Keratinocyte (primary cell): ENCODE results near the gene WRNIP1. TPM values are rescaled to one million over a fixed set of nuclear protein-coding genes. Genes with fewer than 3 reads are reported as not detected.

Source experiments
- DNase-seq: peaks from one replicate; pipeline ENCODE4 v3.0.0-alpha.2; 2011; ENCODE audit warnings: low read depth, missing footprints, low spot score
- FAIRE-seq: peaks from 2 replicates; lab custom pipeline; 2011; peaks lifted over from hg19 to GRCh38; lab: Jason Lieb, UNC
- H2AFZ ChIP-seq: 2 replicates; pipeline ENCODE4 v1.6.0; 2012; ENCODE audit warnings: low read length, control low read depth, inconsistent platforms; ENCODE audit not compliant: control insufficient read depth
- H3K27ac ChIP-seq: 2 replicates; pipeline ENCODE4 v1.5.1; 2011; ENCODE audit warnings: low read length; ENCODE audit not compliant: control insufficient read depth, insufficient read depth
- H3K27me3 ChIP-seq: 3 replicates; pipeline ENCODE4 v1.6.0; 2011; ENCODE audit warnings: low read length; ENCODE audit not compliant: control insufficient read depth, insufficient read depth; ENCODE audit errors: extremely low read depth
- H3K36me3 ChIP-seq, 2 experiments: 2 replicates in 1 of 2; 3 replicates in 1 of 2; pipeline ENCODE4 v1.5.1; 2011; ENCODE audit warnings: low read length in 2 of 2, mild to moderate bottlenecking in 1 of 2; ENCODE audit not compliant: control insufficient read depth in 2 of 2, insufficient read depth in 2 of 2; ENCODE audit errors: extremely low read depth in 1 of 2
- H3K4me1 ChIP-seq: 3 replicates; pipeline ENCODE4 v1.5.1; 2011; ENCODE audit warnings: low read length; ENCODE audit not compliant: control insufficient read depth, insufficient read depth; ENCODE audit errors: extremely low read depth
- H3K4me2 ChIP-seq: 3 replicates; pipeline ENCODE4 v1.6.0; 2011; ENCODE audit warnings: low read depth, low read length; ENCODE audit not compliant: control insufficient read depth, insufficient read depth; ENCODE audit errors: extremely low read depth
- H3K4me3 ChIP-seq, 3 experiments: fragments of 200-600 bp in 1 of 3; sonication (generic) in 1 of 3; 2 replicates in 2 of 3; 3 replicates in 1 of 3; pipeline ENCODE4 v1.5.1; 2011 to 2016; ENCODE audit warnings: low read length in 3 of 3, mild to moderate bottlenecking in 3 of 3, control low read depth in 2 of 3, inconsistent platforms in 1 of 3, low read depth in 1 of 3, mixed read lengths in 1 of 3, mixed run types in 1 of 3, moderate library complexity in 1 of 3; ENCODE audit not compliant: control insufficient read depth in 2 of 3, insufficient read depth in 2 of 3; ENCODE audit errors: extremely low read depth in 1 of 3
- H3K79me2 ChIP-seq: 2 replicates; pipeline ENCODE4 v1.6.0; 2012; ENCODE audit warnings: low read length; ENCODE audit not compliant: control insufficient read depth, insufficient read depth
- H3K9ac ChIP-seq: 3 replicates; pipeline ENCODE4 v1.6.0; 2011; ENCODE audit warnings: low read length; ENCODE audit not compliant: control insufficient read depth, insufficient read depth; ENCODE audit errors: extremely low read depth
- H3K9me1 ChIP-seq: 3 replicates; pipeline ENCODE4 v1.6.0; 2011; ENCODE audit warnings: low read length; ENCODE audit not compliant: control insufficient read depth, insufficient read depth; ENCODE audit errors: extremely low read depth
- H3K9me3 ChIP-seq: 2 replicates; pipeline ENCODE4 v1.5.1; 2012; ENCODE audit warnings: low read depth, low read length; ENCODE audit not compliant: control insufficient read depth
- H4K20me1 ChIP-seq: 3 replicates; pipeline ENCODE4 v1.6.0; 2011; ENCODE audit warnings: low read length; ENCODE audit not compliant: control insufficient read depth, insufficient read depth; ENCODE audit errors: extremely low read depth
- EZH2 ChIP-seq: IDR thresholded peaks from one replicate; pipeline ENCODE4 v1.6.1; 2012; ENCODE audit warnings: inconsistent platforms, mild to moderate bottlenecking, low read length, moderate library complexity
- dilution Hi-C: fragments of 300-500 bp; cut with MboI; formaldehyde crosslinking; loops from one replicate; pipeline ENCODE4 v1.7.0; 2020; ENCODE audit warnings: low sequenced_read_pairs; ENCODE audit not compliant: extremely low pct_ligation_motif_present
- polyA plus RNA-seq, 5 experiments: library from polyadenylated mRNA; depleted of rRNA in 3 of 5; stranded (reverse) in 3 of 5; stranded (forward) in 1 of 5; unstranded in 1 of 5; fragments of >200 nt; gene quantifications; 1 replicate in 1 of 5; 2 replicates in 3 of 5; 3 replicates in 1 of 5; pipeline versions ENCODE4 v1.2.1 to v1.2.3, GENCODE V29; 2011 to 2012; ENCODE audit warnings: missing spikeins in 2 of 5, low read depth in 1 of 5, low replicate concordance in 1 of 5
- TF ChIP-seq, protein P1 (sequence below), 3 experiments: IDR thresholded peaks in 1 of 3; conservative IDR thresholded peaks in 1 of 3; optimal IDR thresholded peaks in 1 of 3; 2 replicates in 2 of 3; 3 replicates in 1 of 3; pipeline versions ENCODE3 to v1.5.1; 2011; ENCODE audit warnings: low read length in 3 of 3, mild to moderate bottlenecking in 3 of 3, moderate library complexity in 2 of 3, control low read depth in 1 of 3, inconsistent platforms in 1 of 3; ENCODE audit not compliant: insufficient read depth in 2 of 3; ENCODE audit errors: extremely low read depth in 1 of 3

Gene WRNIP1
- polyA plus RNA-seq, 1 donor (not counting 4 experiments of a cell fraction or from before 2014, with no cell fraction given) = 52.3 TPM

DNA sequence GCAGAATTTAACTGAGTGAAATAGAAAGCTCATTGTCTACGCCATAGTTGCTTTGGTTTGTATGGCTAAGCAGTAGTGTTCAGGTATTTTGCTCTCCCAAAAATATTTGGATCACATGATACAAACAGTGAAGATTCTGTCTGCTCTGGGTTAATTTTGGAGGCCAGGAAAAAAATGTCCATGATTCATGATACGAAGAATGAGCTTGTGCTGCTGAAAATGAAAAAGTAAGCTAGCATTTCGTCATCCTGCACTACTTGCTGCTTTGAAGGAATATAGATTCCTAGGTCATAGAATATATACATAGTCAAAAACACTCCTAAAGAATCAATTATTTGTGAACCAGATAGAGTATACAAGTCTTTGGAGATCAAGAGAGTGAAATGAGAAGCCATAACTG, 8.3 kb downstream of the WRNIP1 start:
- H3K36me3 ChIP-seq = peaks cover 15 to 48% of the 10 kb centered on the region in 2 experiments
- DNase-seq (no peak), FAIRE-seq (no peak)
- no peaks in the 10 kb centered on the region for H3K9me3 ChIP-seq
- H3K27ac ChIP-seq = no peak overlapping the region
- H3K4me1 ChIP-seq = peaks cover 5% of the 10 kb centered on the region
- H2AFZ ChIP-seq = no peak overlapping the region
- H3K4me2 ChIP-seq = no peak overlapping the region
- no peaks in the 10 kb centered on the region for H3K27me3 ChIP-seq
- no peak for TF ChIP-seq EZH2
- TF ChIP-seq, protein P1, sequence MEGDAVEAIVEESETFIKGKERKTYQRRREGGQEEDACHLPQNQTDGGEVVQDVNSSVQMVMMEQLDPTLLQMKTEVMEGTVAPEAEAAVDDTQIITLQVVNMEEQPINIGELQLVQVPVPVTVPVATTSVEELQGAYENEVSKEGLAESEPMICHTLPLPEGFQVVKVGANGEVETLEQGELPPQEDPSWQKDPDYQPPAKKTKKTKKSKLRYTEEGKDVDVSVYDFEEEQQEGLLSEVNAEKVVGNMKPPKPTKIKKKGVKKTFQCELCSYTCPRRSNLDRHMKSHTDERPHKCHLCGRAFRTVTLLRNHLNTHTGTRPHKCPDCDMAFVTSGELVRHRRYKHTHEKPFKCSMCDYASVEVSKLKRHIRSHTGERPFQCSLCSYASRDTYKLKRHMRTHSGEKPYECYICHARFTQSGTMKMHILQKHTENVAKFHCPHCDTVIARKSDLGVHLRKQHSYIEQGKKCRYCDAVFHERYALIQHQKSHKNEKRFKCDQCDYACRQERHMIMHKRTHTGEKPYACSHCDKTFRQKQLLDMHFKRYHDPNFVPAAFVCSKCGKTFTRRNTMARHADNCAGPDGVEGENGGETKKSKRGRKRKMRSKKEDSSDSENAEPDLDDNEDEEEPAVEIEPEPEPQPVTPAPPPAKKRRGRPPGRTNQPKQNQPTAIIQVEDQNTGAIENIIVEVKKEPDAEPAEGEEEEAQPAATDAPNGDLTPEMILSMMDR (optimal IDR thresholded peaks at IDR 0.05 in 1 of 3, IDR thresholded peaks at IDR 0.05 in 1 of 3, conservative IDR thresholded peaks at IDR 0.05 in 1 of 3; ENCODE audit: extremely low read depth in 1 of 3, insufficient read depth in 2 of 3, low read length in 3 of 3) = no peak
- dilution Hi-C loops = no loop called here
- no peaks in the 10 kb centered on the region for H3K9me1 ChIP-seq
- H3K79me2 ChIP-seq = peaks cover 99% of the 10 kb centered on the region
- H3K9ac ChIP-seq = no peak overlapping the region
- no peak overlapping the region for H3K4me3 ChIP-seq
- H4K20me1 ChIP-seq = peaks cover 8% of the 10 kb centered on the region

DNA sequence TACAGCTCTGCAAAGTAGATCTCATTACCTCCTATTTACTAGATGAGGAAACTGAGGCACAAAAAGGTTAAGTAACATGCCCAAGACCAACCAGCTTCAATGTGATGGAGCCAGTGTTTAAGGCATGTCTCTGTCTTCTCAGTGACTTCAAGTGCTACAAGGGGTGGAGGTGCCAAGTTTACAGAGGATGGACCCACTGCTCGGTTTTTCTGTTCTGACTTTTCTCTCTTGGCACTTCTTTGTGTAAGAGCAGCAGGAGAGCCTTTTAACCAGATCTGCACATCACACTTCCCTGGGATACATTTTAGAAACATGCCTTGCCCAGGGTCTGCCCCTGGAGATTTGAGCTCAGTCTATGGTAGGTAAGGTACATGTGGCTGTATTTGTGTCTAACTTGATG, 9.8 kb downstream of the WRNIP1 start:
- peaks cover 12% of the 10 kb centered on the region for H4K20me1 ChIP-seq

More for the DNA sequence above, 9.8 kb downstream of the WRNIP1 start:
- Histone ChIP-seq H3K4me1 (no peaks in the 10 kb centered on the region), H3K79me2 (peaks cover 96% of the 10 kb centered on the region), H3K27ac (no peak overlapping the region), H3K9me3 (no peaks in the 10 kb centered on the region), H3K36me3 (peaks cover 16 to 56% of the 10 kb centered on the region in 2 experiments), H3K27me3 (no peaks in the 10 kb centered on the region), H3K9ac (no peak overlapping the region), H3K4me3 (no peak overlapping the region), H2AFZ (no peak overlapping the region), H3K4me2 (no peak overlapping the region), H3K9me1 (peaks cover 2% of the 10 kb centered on the region)
- TF ChIP-seq EZH2 = no peak
- TF ChIP-seq, protein P1 (optimal IDR thresholded peaks at IDR 0.05 in 1 of 3, IDR thresholded peaks at IDR 0.05 in 1 of 3, conservative IDR thresholded peaks at IDR 0.05 in 1 of 3; ENCODE audit: extremely low read depth in 1 of 3, insufficient read depth in 2 of 3, low read length in 3 of 3) = no peak
- dilution Hi-C loops = no loop called here
- no peak for FAIRE-seq
- no peak for DNase-seq
